Fibroblast of skin of right quadriceps (primary cell): ENCODE measurements around the gene CPN1.
"Not testable (repeated sequence)": the region's sequence is repeated elsewhere in the genome, so short reads cannot be mapped to it uniquely, and the experiment has no call there.

Experiments
- DNase-seq: peaks from one replicate; pipeline ENCODE4 v3.0.0-alpha.2; 2013

The CPN1 gene

DNA sequence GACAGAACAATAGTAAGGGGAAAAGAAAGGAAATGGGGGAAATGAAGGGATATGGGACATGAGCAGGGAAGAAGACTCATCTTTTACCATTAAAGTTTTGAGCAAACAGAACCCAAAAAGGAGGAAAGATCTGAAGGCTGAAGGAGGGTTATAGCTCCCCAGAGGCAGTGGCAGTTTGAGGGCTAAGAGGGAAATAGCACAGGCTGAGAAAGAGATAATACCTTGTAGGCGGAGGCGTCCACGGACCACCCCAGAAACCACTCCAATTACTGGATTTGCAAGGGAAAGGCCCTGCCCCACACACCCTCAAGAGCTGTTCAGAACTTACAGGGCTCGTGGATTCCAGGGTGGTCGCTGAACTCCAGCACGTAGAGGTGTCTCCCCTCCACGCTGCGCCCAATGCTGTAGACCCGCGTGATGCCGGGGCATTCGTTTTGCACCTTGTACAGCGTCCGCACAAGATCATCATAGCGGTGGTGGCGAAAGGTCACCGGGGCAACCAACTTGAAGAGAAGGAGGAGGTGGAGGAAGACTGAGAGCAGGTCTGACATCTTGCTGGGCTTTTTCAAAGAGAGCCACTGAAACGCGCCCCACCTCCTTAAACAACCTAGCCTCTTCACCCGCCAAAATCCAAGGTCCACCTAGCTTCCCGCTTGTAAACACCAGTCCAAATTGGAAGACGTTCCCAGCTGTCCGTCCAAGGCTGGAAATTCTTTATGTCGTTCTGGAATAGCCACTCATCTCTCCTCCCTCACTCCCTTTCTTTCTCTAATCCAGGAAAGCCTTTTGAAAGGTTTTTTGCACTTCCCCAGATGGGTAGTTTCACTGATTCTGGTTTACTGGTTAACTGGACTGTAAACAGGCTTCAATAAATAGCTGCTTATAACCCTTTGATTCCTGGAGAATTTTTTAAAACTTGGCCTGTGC, at the start of gene CPN1:
TSS of gene CPN1 (minus strand) at position 795 of the 927 bp plus-strand sequence. CDS start at position 551, 244 bp downstream.
- no peak for DNase-seq

DNA sequence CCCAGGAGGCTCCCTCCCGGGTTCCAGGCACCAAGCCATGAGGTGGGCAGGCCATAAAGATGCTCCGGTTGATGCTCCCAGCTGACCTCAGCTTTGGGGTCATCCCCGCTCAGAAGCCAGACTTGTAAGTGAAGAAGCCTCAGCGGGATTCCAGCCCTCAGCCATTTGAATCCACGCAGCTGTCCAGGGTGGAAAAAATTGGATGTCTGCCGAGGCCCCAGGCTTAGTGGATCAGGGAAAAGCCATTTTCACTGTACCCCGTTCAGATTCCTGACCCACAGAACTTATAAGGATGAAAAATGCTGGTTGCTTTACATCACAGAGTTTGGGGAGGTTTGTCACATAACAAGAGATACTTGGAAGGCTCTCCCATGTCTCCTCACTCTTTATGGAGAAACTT, 49.2 kb upstream of the CPN1 start:
- no peak for DNase-seq

DNA sequence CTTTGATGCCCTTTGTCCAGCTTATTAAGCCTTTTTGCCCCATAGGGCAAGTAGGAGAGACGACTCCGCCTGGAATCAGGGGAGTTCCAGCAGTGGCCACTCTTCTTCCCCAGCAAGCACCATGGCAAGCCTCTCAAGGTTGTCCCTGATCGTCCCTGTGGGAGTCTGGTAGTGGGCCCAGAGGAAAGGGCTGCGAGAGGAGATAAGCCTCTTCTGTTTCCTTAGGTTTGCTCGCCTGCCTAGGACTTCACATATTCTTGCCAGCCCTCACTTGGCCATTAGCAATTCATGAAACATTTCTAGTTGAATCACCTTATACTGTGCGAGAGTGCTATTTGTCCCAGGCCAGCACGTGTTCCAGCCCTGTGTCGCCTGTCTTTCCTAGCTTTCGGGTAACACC, 47.8 kb upstream of the CPN1 start:
- no peak for DNase-seq

DNA sequence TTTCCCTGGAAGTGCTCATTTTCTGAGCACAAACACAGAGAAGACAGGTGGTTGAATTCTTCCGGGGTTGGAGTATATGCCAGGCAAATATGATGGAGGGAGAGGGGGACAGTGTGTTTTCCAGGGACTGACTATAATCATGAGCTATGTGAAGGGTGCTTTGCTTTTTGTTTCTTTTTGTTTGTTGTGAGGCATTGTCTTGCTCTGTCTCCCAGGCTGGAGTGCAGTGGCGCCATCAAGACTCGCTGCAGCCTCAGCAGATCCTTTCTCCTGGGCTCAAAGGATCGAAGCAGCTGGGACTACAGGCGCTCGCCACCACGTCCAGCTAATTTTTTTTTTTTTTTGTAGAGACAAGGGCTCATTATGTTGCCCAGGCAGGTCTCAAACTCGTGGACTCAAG, 47.3 kb upstream of the CPN1 start:
- DNase-seq = no peak

GRCh38 chr10:100125335-100125734, 43.7 kb upstream of the CPN1 start:
- not testable (repeated sequence) for DNase-seq

GRCh38 chr10:100124097-100124496, 42.4 kb upstream of the CPN1 start:
- DNase-seq = no peak

- no peak for DNase-seq
Measured at GRCh38 chr10:100122780-100123179, 41.1 kb upstream of the CPN1 start.

DNA sequence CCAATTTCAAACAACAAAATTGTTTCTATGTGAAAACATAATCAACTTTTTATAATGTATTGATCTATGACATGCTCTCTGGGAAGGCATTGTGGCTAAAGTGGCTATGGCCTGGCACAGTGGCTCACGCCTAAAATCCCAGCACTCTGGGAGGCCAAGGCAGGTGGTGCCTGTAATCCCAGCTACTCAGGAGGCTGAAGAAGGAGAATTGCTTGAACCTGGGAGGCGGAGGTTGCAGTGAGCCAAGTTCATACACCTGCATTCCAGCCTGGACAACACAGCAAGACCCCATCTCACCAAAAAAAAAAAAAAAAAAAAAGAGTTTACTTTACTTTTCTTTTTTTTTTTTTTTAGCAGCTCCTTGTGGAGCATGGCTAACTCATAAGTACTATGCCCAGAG, 38.9 kb upstream of the CPN1 start:
- no peak for DNase-seq

GRCh38 chr10:100119726-100120125, 38.1 kb upstream of the CPN1 start:
- no peak for DNase-seq

DNA sequence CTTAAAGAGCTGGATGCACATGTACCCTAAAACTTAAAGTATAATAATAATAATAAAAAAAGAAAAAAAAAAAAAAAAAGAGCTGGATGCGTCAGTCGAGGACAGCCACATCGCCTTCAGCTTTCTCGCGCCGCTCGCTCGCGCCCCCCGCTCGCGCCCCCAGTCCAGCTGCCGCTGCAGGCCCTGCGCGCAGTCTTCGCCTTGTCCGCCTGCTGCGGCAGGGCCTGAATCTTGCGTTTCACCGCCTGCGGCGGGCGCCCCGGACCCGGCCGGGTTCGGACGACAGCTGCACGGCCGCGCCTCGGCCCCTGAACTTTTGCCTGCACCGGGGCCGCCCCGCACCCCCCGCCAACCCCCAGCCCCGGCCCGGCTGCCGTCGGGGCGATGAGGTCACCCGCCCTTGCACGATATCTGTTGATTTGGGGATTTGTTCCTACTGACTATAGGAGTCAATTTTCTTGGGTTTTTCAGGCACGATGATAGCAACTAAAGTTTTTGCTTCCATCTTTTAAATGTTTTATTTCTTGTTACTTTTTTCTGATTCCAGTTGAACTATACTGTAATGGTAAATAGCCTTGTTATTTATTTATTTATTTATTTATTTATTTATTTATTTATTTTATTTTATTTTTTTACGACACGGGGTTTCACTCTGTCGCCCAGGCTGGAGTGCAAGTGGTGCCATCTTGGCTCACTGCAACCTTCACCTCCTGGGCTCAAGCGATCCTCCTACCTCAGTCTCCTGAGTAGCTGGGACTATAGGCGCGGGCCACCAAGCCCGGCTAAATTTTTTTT, 33.5 kb upstream of the CPN1 start:
- no peak for DNase-seq

DNA sequence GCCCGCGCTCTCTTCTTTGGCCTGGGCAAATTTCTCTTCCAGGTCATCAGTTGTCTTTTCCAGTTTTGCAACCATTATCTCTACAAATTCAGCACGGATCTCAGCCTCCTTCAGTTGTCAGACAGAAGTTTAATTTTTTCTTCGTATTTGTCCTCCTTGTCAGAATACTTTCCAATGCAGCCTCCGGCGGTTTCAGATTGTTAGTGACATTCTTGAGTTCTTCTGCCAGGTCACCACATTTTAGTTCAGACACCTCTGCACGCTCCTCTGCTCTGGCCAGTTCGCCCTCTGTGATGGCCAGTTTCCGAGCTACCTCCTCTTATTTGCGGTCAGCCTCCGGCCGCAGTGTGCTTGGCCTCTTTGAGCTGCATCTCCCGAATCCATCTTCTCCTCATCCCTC, 32.8 kb upstream of the CPN1 start:
- no peak for DNase-seq

DNA sequence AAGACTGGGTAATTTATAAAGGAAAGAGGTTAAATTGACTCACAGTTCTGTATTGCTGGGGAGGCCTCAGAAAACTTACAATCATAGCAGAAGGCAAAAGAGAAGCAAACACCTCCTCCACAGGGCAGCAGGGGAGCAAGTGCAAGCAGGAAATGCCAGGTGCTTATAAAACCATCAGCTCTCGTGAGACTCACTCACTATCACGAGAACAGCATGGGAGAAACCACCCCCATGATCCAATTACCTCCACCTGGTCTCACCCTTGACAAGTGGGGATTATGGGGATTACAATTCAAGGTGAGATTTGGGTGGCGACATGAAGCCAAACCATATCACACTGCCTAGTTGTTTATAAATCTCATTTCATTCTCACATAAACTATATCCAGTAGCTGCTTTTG, 28.0 kb upstream of the CPN1 start:
- DNase-seq = no peak

DNA sequence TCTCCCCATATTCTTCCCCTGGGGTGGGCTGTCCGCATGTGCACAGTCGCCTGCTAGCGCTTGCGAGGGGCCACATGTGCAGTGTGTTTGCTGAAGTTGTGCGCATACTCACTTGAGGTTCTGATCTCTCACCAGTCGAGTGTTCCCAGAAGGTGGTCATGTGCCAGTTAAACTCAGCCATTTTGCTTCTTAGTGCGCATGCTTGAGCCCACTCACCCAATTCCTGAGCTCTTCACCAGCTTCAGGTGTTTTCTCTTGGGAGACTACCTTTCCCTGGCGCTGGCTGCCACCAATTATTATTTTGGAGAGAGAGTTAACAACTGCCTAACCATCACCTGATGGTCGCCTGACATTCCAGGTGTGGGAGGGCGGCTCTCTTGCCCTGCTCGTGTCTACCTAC, 25.2 kb upstream of the CPN1 start:
- DNase-seq = no peak

DNA sequence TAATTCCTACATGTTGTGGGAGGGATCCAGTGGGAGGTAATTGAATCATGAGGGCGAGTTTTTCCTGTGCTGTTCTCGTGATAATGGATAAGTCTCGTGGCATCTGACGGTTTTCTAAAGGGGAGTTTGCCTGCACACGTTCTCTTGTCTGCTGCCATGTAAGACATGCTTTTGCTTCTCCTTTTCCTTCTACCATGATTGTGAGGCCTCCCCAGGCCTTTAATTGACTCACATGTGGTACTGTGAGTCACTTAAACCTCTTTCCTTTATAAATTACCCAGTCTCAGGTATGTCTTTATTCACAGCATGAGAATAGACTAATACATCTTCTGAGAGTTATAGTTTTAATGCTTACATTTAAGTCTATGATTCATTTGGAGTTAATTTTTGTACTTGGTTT, 22.6 kb upstream of the CPN1 start:
- no peak for DNase-seq

GRCh38 chr10:100103581-100103980, 21.9 kb upstream of the CPN1 start:
- peak; percentile 36 for DNase-seq

GRCh38 chr10:100101192-100102076, 19.8 kb upstream of the CPN1 start:
- no peak for DNase-seq

- DNase-seq = peak; percentile 7
Measured at GRCh38 chr10:100100651-100101184, 19.0 kb upstream of the CPN1 start.

- DNase-seq = no peak
Measured at GRCh38 chr10:100089241-100089640, 7.6 kb upstream of the CPN1 start.

DNA sequence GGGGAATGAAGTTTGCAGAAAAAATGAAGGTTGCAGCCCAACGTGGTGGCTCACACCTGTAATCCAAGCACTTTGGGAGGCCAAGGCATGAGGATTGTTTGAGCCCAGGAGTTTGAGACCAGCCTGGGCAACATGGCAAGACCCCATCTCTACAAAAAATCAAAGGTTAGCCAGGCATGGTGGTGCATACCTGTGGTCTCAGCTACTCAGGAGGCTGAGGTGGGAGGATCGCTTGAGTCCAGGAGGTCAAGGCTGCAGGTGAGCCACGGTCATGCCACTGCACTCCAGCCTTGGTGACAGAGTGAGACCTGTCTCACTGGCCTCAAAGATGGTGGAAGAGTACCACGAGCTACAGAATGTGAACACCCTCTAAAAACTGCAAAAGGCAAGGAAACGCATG, 5.0 kb upstream of the CPN1 start:
- not testable (repeated sequence) for DNase-seq

- no peak for DNase-seq
Measured at GRCh38 chr10:100085596-100085995, 3.9 kb upstream of the CPN1 start.

GRCh38 chr10:100083623-100084022, 2.0 kb upstream of the CPN1 start:
- DNase-seq = no peak

DNA sequence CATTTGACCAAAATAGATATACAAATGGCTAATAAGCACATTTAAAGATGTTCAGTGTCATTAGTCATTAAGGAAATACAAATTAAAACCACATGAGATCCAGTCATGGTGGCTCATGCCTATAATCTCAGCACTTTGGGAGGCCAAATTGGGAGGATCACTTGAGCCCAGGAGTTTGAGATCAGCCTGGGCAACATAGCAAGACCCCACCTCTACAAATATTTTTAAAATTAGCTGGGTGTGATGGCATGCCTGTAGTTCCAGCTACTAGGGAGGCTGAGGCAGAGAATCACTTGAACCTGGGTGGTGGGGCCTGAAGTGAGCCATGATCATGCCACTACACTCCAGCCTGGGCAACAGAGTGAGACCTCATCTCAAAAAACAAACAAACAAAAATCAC, 607 bp upstream of the CPN1 start:
- DNase-seq = not testable (repeated sequence)

GRCh38 chr10:100076750-100077149, 4.9 kb downstream of the CPN1 start:
- DNase-seq = no peak
